ENCODE results near the gene SMIM38.

DNA sequence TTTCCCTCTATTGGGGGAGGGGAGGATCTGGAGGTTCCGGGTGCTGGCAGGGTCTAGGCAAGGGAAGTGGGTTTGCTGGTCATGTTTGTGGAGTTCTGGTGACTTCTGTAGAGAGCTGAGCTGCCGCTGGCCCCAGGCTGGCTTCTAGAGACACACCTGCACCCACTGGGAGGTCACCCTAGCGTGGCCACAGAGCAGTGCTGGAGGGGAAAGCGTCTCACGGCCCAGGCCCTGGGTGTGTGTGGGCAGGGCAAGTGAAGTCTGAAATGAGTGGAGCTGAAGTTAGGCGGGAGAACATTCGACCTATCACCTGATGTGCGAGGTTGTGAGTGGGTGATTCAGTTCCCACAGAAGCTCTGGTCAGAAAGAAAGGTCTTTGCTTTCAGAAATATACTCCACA, 27.9 kb downstream of the SMIM38 start:
- TF ChIP-seq, protein P1, sequence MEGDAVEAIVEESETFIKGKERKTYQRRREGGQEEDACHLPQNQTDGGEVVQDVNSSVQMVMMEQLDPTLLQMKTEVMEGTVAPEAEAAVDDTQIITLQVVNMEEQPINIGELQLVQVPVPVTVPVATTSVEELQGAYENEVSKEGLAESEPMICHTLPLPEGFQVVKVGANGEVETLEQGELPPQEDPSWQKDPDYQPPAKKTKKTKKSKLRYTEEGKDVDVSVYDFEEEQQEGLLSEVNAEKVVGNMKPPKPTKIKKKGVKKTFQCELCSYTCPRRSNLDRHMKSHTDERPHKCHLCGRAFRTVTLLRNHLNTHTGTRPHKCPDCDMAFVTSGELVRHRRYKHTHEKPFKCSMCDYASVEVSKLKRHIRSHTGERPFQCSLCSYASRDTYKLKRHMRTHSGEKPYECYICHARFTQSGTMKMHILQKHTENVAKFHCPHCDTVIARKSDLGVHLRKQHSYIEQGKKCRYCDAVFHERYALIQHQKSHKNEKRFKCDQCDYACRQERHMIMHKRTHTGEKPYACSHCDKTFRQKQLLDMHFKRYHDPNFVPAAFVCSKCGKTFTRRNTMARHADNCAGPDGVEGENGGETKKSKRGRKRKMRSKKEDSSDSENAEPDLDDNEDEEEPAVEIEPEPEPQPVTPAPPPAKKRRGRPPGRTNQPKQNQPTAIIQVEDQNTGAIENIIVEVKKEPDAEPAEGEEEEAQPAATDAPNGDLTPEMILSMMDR (IDR thresholded peaks at IDR 0.05) = no peak
- no peak for TF ChIP-seq POLR2A (IDR thresholded peaks at IDR 0.05)
